Coronary artery (tissue), 2 donors: ENCODE data around the gene BSG.

Source experiments
- DNase-seq: peaks from one replicate; pipeline ENCODE4 v3.0.0-alpha.2; 2017; ENCODE audit warnings: low spot score
- H3K27ac ChIP-seq, 2 donors: fragments of 200-600 bp; sonication (generic); one replicate each; pipeline ENCODE4 v1.5.1; 2016 to 2019
- H3K4me3 ChIP-seq: fragments of 200-600 bp; sonication (generic); 2 replicates; pipeline ENCODE4 v1.5.1; 2016; ENCODE audit warnings: mild to moderate bottlenecking, moderate library complexity
- TF ChIP-seq, protein P1 (sequence below): fragments of 200-600 bp; sonication (generic); IDR thresholded peaks from one replicate; pipeline ENCODE4 v1.5.1; 2019; ENCODE audit warnings: antibody characterized with exemption

BSG gene

DNA sequence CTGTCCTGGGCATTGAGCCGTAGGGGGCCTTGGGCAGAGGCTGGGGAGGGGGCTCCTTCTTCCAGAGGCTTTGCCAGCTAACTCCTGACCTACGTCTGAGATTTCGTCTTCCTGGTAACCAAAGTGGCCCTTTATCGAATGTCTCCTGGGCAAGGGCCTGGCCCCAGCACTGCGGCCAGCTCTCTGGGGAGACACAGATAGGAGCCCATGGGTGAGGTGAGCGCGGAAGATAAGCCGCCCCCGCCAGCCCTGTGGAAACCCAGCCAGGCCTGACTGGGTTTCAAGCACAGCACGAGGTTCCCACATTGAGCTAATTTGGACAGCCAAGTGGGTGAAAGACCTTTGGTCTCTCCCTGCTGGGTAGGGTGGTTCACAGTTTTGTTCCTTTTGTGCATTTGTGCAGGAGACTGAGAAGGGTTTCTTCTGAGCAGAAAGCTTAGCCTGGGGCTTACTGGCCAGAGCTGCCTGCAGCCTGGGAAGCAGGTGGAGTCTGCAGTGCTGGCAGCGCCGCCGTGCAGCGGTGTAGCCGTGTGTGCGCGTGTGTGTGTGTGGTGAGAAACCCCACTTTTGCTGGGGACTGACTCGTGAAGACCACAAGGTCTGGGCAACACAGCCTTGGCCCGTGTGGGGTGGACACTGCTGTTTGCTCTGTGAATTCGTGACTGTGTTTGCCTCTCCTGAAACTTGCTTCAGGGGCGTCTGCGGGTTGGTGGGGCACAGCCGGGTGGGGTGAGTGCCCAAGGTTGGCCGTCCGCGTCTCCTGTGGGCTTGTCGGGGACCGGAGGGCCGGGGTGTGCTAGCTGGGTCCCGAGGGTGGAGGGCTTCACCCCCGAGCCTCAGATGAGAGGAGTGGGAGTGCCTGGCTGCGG is 2.5 kb downstream of the BSG start:
- peak overlapping the region; percentile 56 for H3K4me3 ChIP-seq
- TF ChIP-seq, protein P1, sequence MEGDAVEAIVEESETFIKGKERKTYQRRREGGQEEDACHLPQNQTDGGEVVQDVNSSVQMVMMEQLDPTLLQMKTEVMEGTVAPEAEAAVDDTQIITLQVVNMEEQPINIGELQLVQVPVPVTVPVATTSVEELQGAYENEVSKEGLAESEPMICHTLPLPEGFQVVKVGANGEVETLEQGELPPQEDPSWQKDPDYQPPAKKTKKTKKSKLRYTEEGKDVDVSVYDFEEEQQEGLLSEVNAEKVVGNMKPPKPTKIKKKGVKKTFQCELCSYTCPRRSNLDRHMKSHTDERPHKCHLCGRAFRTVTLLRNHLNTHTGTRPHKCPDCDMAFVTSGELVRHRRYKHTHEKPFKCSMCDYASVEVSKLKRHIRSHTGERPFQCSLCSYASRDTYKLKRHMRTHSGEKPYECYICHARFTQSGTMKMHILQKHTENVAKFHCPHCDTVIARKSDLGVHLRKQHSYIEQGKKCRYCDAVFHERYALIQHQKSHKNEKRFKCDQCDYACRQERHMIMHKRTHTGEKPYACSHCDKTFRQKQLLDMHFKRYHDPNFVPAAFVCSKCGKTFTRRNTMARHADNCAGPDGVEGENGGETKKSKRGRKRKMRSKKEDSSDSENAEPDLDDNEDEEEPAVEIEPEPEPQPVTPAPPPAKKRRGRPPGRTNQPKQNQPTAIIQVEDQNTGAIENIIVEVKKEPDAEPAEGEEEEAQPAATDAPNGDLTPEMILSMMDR: no peak
- DNase-seq: no peak
- peak overlapping the region in 1 of 2 donors; percentile 16 for H3K27ac ChIP-seq

DNA sequence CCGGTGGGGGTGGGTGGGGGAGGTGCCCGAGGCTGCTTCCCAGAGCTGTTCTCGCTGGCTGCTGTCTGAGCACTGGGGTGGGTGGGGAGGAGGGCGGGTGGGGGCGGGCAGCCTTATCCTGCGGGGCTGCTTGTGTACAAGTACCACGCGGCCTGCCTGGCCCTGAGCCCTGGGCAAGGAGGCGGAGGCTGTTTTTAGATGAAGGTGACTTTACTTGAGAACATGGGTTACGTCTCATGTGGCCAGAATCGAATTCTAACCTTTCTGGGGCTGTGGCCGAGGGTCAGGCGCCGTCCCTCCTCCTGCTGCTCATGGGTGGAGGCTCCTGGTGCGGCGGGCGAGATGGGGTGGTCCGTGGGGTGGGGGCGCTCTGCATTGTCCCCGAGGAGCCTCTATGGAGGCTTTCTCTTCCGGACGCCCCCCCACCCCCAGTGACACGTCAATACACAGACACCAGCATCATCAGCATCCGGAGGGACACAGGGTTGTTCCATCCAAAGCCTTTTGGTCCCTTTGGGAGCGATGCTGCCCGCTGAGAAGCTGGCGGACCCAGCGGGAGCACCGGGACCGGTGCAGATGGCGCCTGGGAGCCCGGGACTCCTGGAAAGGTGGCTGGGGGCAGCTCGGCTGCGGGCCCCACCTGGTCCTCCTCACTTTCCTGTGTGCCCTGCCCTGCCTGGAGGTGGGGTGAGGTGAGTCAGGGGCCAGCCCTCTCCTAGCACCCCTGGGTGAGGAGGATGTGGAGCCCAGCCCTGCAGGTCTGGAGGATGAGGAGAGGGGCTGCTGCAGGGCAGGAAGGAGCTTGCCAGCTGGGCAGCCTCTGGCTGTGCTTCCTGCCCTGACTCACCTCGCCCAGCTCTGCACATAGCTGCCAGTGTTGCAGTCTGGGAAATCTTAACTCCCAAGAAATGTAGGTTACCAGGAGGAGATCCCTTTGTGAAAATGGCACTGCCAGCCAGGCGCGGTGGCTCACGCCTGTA is 3.4 kb downstream of the BSG start:
- DNase-seq: no peak
- H3K4me3 ChIP-seq: peak overlapping the region; percentile 56

DNA sequence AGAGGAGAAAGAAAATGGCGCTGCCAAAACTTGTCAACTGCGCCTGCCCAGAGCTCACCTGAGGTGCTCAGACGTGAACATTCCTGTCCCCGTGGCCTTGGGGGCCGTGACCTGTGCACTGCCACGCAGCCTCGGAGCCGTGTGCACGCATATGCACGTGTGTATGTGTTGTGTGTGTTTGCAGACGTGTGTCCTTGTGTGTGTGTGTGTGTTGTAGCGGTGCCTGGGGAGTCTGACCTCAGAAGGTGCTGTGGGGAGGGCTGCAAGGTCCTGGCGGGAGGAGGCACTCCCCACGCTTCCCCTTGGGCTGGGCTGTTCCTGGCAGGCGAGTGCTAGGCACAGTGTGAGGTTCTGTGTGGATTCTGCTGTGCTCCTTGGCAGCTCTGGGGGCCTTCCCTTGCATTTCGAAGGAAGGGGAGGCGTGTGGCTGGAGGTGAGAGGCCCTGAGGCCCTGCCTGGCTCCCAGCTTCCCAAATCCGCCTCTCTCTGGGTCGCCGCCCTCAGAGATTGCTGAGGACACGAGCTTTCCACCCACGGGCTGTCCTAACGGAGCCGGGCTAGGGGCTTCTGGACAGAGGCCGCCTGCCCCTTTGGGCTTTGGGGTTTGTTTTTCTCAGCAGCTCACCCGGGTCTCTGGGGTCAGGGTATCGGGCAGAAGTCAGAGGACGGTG is 4.5 kb downstream of the BSG start:
- no peak for DNase-seq
- H3K27ac ChIP-seq: no peak overlapping the region
- no peak overlapping the region for H3K4me3 ChIP-seq
- TF ChIP-seq, protein P1: no peak

More for the DNA sequence above, 3.4 kb downstream of the BSG start:
- TF ChIP-seq, protein P1: no peak
- peak overlapping the region in 1 of 2 donors; percentile 16 for H3K27ac ChIP-seq

DNA sequence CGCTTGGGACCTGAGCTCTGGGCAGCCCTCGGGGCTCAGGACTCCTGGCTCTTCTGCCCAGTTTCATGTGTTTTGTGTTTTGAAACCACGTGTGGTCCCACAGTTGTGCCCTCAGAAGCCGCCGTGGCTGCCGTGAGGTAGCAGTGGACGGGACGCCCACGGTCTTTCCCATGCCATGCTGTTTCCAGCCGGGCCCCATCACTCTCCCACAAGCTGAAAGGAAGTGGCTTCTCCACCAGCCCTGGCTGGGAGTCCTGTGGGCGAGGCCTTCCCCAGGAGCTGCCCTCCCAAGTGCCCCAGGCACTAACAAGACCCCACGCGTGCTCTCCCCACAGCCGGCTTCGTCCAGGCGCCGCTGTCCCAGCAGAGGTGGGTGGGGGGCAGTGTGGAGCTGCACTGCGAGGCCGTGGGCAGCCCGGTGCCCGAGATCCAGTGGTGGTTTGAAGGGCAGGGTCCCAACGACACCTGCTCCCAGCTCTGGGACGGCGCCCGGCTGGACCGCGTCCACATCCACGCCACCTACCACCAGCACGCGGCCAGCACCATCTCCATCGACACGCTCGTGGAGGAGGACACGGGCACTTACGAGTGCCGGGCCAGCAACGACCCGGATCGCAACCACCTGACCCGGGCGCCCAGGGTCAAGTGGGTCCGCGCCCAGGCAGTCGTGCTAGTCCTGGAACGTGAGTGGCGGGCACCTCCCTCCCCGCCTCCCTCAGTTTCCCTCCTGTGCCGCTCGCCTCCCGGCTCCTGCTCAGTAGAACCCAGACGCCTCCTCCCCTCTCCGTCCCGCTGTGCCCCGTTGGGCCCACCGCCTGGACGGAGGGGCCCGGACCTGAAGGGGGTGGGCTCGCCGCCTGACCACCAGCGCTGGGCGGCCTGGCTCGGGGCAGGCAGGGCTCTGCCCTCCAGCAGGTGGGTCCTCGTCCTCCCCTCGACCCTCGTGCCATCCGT is 5.3 kb downstream of the BSG start:
- TF ChIP-seq, protein P1: no peak
- H3K27ac ChIP-seq: no peak overlapping the region
- no peak for DNase-seq
- H3K4me3 ChIP-seq: no peak overlapping the region

DNA sequence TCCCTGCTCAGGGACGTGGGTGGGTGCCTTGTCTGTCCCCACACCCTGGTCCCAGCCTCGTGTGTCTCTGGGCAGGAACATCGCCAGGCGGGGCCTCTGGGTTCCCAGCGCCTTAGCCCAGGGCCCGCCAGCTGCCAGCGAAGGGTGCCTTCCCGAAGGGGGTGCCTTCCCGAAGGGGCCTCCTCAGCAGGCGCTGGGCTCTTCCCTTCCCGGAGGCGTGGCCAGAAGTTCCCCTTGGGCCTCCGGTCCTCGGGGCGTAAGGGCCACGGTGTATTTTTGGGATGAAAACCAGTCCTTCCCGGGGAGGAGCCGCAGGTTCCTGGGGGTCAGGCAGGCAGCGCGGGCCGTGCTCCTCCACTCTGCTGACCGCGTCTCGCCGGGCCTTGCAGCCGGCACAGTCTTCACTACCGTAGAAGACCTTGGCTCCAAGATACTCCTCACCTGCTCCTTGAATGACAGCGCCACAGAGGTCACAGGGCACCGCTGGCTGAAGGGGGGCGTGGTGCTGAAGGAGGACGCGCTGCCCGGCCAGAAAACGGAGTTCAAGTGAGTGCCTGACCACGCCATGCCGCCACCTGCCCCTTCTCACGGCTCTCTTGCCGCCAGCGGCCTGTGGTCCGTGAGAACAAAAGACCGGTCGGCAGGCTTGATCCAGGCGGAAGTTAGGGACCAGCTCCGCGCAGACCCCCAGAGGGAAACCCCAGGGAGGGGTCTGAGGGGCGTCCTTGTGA is 6.9 kb downstream of the BSG start:
- H3K4me3 ChIP-seq: no peak overlapping the region
- DNase-seq: no peak
- TF ChIP-seq, protein P1: no peak
- H3K27ac ChIP-seq: no peak overlapping the region
